WI38 (cell line): ENCODE results near the gene GARS1.
"Not testable (repeated sequence)": the region's sequence is repeated elsewhere in the genome, so short reads cannot be mapped to it uniquely, and the experiment has no call there.

Source experiments
- H3K4me3 ChIP-seq: 2 replicates; pipeline ENCODE4 v1.5.1; 2011; ENCODE audit warnings: low read depth, mild to moderate bottlenecking, control low read depth, low read length
- CTCF ChIP-seq: IDR thresholded peaks from 2 replicates; pipeline ENCODE4 v1.5.1; 2012; ENCODE audit warnings: low read depth, mild to moderate bottlenecking, control low read depth, low read length

The GARS1 gene

GRCh38 chr7:30627026-30627425 lies 32.3 kb downstream of the GARS1 start:
- TF ChIP-seq CTCF = no peak

GRCh38 chr7:30630986-30631385 lies 36.3 kb downstream of the GARS1 start:
- TF ChIP-seq CTCF = no peak
- no peak overlapping the region for H3K4me3 ChIP-seq

More at GRCh38 chr7:30627026-30627425, 32.3 kb downstream of the GARS1 start:
- no peak overlapping the region for H3K4me3 ChIP-seq

- H3K4me3 ChIP-seq = no peak overlapping the region
- TF ChIP-seq CTCF = no peak
Observed at GRCh38 chr7:30633223-30633622, 38.5 kb downstream of the GARS1 start.

- H3K4me3 ChIP-seq = no peak overlapping the region
- TF ChIP-seq CTCF = no peak
Observed at GRCh38 chr7:30634193-30634626, 39.5 kb downstream of the GARS1 start.

GRCh38 chr7:30634634-30635201 lies 40.0 kb downstream of the GARS1 start:
- no peak for TF ChIP-seq CTCF
- H3K4me3 ChIP-seq = no peak overlapping the region

- no peak for TF ChIP-seq CTCF
- H3K4me3 ChIP-seq = no peak overlapping the region
Observed at GRCh38 chr7:30635798-30636197, 41.1 kb downstream of the GARS1 start.

GRCh38 chr7:30642322-30642721 lies 47.6 kb downstream of the GARS1 start:
- H3K4me3 ChIP-seq = not testable (repeated sequence)

- H3K4me3 ChIP-seq = no peak overlapping the region
- TF ChIP-seq CTCF = no peak
Observed at GRCh38 chr7:30642789-30643188, 48.1 kb downstream of the GARS1 start.
